ENCODE results near the gene COPA. TPM values are rescaled to one million over a fixed set of nuclear protein-coding genes. Genes with fewer than 3 reads are reported as not detected.

COPA gene
- total RNA-seq, 2 experiments from 2014 or later = 117 to 118 TPM

GRCh38 chr1:160257411-160258015 is 85.5 kb downstream of the COPA start:
- DNase-seq (no peak), ATAC-seq (no peak)
- H3K27ac Mint-ChIP-seq = peak overlapping the region; percentile 65
- POLR2A ChIA-PET = interaction anchor here (0.6 kb wide), 1 partner anchor 114 kb away, joined by 3 read pairs; no protein-coding TSS in a partner anchor
- CTCF ChIA-PET = interaction anchor here (0.7 to 3.6 kb wide), 8 partner anchors 13 to 211 kb away, joined by 3 to 30 read pairs (median 5); partner anchors contain the start of gene PEX19
- no peaks in the 10 kb centered on the region for H3K9me3 Mint-ChIP-seq
- no peaks in the 10 kb centered on the region for H3K27me3 Mint-ChIP-seq
- peaks cover 24% of the 10 kb centered on the region for H3K36me3 Mint-ChIP-seq (ENCODE audit: low read depth)
- TF ChIP-seq, protein P1, sequence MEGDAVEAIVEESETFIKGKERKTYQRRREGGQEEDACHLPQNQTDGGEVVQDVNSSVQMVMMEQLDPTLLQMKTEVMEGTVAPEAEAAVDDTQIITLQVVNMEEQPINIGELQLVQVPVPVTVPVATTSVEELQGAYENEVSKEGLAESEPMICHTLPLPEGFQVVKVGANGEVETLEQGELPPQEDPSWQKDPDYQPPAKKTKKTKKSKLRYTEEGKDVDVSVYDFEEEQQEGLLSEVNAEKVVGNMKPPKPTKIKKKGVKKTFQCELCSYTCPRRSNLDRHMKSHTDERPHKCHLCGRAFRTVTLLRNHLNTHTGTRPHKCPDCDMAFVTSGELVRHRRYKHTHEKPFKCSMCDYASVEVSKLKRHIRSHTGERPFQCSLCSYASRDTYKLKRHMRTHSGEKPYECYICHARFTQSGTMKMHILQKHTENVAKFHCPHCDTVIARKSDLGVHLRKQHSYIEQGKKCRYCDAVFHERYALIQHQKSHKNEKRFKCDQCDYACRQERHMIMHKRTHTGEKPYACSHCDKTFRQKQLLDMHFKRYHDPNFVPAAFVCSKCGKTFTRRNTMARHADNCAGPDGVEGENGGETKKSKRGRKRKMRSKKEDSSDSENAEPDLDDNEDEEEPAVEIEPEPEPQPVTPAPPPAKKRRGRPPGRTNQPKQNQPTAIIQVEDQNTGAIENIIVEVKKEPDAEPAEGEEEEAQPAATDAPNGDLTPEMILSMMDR (IDR thresholded peaks at IDR 0.05) = no peak
- peaks cover 45% of the 10 kb centered on the region for H3K4me1 Mint-ChIP-seq (ENCODE audit: low read depth)
- H3K4me3 Mint-ChIP-seq = no peak overlapping the region
- intact Hi-C loops (cut with micrococcal nuclease) = loop anchor here (10.0 kb wide), 1 partner anchor 153 kb away; no protein-coding TSS in a partner anchor

- H3K36me3 Mint-ChIP-seq (ENCODE audit: low read depth) = peaks cover 29% of the 10 kb centered on the region
- no peak overlapping the region for H3K4me3 Mint-ChIP-seq
- H3K27me3 Mint-ChIP-seq = no peaks in the 10 kb centered on the region
- ATAC-seq (no peak), DNase-seq (no peak)
- no peaks in the 10 kb centered on the region for H3K9me3 Mint-ChIP-seq
- POLR2A ChIA-PET = interaction anchor here (0.6 kb wide), 1 partner anchor 115 kb away, joined by 3 read pairs; no protein-coding TSS in a partner anchor
- CTCF ChIA-PET = interaction anchor here (0.7 to 3.6 kb wide), 7 partner anchors 14 to 210 kb away, joined by 3 to 30 read pairs (median 5); partner anchors contain the start of gene PEX19
- H3K4me1 Mint-ChIP-seq (ENCODE audit: low read depth) = peaks cover 48% of the 10 kb centered on the region
- H3K27ac Mint-ChIP-seq = no peak overlapping the region
- TF ChIP-seq, protein P1 (IDR thresholded peaks at IDR 0.05) = no peak
- intact Hi-C loops (cut with micrococcal nuclease) = loop anchor here (10.0 kb wide), 1 partner anchor 152 kb away; no protein-coding TSS in a partner anchor
Measured at GRCh38 chr1:160256396-160257046, 86.5 kb downstream of the COPA start.

DNA sequence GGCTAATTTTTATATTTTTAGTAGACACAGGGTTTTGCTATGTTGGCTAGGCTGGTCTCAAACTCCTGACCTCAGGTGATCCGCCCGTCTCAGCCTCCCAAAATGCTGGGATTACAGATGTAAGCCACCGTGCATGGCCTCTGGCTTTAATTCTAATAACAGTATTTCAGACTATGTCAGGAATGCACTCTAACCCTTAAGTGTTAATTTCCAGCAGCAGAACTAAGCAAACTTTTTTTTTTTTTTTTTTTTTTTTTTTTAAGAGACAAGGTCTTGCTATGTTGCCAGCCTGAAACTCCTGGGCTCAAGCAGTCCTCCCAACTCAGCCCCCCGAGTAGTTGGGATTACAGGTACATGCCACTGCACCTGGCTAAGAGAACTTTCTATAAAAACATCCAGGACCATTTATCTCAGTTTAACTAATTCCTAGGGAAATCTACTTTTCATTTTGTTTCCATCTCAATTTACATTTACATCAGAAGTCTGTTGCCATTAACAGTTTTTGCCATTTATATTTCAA is 87.2 kb downstream of the COPA start:
- DNase-seq (no peak), ATAC-seq (no peak)
- ChIA-PET CTCF (interaction anchor here (2.4 to 3.6 kb wide), 2 partner anchors 36 kb away, joined by 19 to 30 read pairs; no protein-coding TSS in a partner anchor), POLR2A (no interaction called here)
- H3K27ac Mint-ChIP-seq = no peak overlapping the region
- H3K36me3 Mint-ChIP-seq (ENCODE audit: low read depth) = peaks cover 26% of the 10 kb centered on the region
- H3K4me1 Mint-ChIP-seq (ENCODE audit: low read depth) = peaks cover 47% of the 10 kb centered on the region
- intact Hi-C loops (cut with micrococcal nuclease) = loop anchor here (10.0 kb wide), 1 partner anchor 151 kb away; no protein-coding TSS in a partner anchor
- TF ChIP-seq, protein P1 (IDR thresholded peaks at IDR 0.05) = no peak
- no peak overlapping the region for H3K4me3 Mint-ChIP-seq
- no peaks in the 10 kb centered on the region for H3K9me3 Mint-ChIP-seq
- H3K27me3 Mint-ChIP-seq = no peaks in the 10 kb centered on the region

DNA sequence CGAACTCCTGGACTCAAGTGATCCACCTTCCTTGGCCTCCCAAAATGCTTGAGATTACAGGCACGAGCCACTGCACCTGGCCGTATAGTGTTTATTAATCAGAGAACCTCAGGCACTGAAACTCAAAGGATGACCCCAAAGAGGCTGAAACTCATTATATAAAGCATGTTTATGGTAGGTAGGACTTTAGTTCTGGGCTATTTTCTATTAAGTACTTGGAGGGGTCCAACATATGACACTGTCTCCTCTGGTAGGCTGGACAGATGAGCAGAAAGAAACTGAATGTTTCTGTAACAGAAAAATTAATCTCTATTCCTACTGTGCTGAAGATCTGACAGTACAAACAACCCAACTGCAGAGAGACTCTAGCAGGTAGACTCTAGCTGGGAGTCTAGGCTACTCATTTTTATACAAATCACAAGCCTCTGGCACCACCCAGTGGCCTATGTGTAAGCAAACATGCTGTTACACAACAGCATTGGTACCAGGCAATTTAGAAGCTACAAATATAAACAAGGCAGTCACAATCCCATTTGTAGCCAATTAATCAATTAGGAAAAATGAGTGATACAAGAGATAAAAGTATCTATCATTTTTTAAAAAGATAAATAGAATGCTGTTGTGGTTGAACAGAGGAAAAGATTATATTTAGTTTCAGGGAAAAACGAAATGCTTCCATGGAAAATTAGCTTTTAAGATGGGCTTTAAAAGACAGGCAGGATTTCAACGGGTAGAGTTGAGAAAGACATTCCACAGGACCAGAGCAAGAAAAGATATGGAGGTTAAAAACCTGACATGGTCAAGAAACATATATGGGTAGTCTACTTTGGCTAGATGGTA is 91.1 kb downstream of the COPA start:
- TF ChIP-seq, protein P1 (IDR thresholded peaks at IDR 0.05) = peak; percentile 69
- H3K36me3 Mint-ChIP-seq (ENCODE audit: low read depth) = peaks cover 12% of the 10 kb centered on the region
- ChIA-PET CTCF (interaction anchor here (0.6 to 5.2 kb wide), 51 partner anchors 9 to 388 kb away, joined by 3 to 53 read pairs (median 6); partner anchors contain the start of genes CASQ1, DCAF8, PEA15 and PEX19), POLR2A (interaction anchor here (0.6 to 1.9 kb wide), 10 partner anchors 9 to 154 kb away, joined by 3 to 7 read pairs (median 4); partner anchors contain the start of genes DCAF8, IGSF8 and PEX19)
- ATAC-seq (peak; percentile 97), DNase-seq (peak; percentile 69)
- no peaks in the 10 kb centered on the region for H3K27me3 Mint-ChIP-seq
- H3K27ac Mint-ChIP-seq = peak overlapping the region; percentile 14
- peaks cover 16% of the 10 kb centered on the region for H3K4me1 Mint-ChIP-seq (ENCODE audit: low read depth)
- no peak overlapping the region for H3K4me3 Mint-ChIP-seq
- H3K9me3 Mint-ChIP-seq = no peaks in the 10 kb centered on the region
- intact Hi-C loops (cut with micrococcal nuclease) = loop anchor here (2.0 to 10.0 kb wide), 2 partner anchors 59 to 147 kb away; no protein-coding TSS in a partner anchor
